ENCODE measurements around the gene AQP1.
A peak's percentile ranks its signal among the peaks of the same experiment; 100 is the strongest.

Gene AQP1

DNA sequence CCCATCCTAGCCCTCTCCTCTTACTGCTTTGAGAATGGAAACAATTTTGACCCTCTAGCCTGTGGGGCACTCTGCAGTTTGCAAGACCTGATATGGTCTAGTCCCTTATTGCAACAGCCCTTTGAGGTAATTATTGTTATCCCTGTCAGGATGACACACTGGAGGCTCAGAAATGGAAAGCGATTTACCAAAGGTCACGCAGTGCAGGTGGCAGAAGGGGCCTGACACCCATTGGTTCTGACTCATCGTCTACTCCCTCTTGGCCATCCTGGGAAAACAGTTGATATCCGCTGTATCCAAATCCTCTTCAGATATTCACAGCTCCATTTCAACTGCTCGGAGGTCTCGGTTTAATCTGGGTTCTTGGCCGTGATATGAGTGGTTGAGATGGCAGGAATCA, 44.7 kb upstream of the AQP1 start:
- in situ Hi-C loops (cut with HindIII; ENCODE audit: low sequenced_read_pairs), result no loop called here
- no peak overlapping the region for H3K4me3 ChIP-seq (ENCODE audit: low read depth, low read length)
- no peak for DNase-seq (ENCODE audit: low read depth)
- TF ChIP-seq, protein P1, sequence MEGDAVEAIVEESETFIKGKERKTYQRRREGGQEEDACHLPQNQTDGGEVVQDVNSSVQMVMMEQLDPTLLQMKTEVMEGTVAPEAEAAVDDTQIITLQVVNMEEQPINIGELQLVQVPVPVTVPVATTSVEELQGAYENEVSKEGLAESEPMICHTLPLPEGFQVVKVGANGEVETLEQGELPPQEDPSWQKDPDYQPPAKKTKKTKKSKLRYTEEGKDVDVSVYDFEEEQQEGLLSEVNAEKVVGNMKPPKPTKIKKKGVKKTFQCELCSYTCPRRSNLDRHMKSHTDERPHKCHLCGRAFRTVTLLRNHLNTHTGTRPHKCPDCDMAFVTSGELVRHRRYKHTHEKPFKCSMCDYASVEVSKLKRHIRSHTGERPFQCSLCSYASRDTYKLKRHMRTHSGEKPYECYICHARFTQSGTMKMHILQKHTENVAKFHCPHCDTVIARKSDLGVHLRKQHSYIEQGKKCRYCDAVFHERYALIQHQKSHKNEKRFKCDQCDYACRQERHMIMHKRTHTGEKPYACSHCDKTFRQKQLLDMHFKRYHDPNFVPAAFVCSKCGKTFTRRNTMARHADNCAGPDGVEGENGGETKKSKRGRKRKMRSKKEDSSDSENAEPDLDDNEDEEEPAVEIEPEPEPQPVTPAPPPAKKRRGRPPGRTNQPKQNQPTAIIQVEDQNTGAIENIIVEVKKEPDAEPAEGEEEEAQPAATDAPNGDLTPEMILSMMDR (IDR thresholded peaks at IDR 0.05; ENCODE audit: low read depth, low read length, missing control alignments), result no peak

DNA sequence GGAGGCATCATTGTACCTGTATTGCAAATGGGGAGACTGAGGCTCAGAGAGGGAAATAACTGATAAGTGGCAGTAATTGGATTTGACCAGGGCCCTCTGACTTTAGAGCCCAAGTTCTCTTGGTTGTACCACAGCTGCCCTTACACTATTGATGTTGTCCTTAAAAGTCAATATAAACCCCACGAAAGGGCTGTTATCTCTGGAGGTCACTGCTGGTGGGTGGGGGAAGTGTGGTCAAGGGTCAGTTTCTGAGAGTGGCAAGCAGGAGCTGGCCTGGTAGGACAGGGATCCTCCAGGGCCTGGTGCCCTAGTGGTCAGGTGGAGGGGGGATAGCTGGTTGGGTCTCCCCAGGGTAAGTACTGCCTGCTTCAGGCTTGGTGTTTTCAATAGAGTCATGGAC, 44.2 kb upstream of the AQP1 start:
- no peak overlapping the region for H3K4me3 ChIP-seq (ENCODE audit: low read depth, low read length)
- in situ Hi-C loops (cut with HindIII; ENCODE audit: low sequenced_read_pairs), result no loop called here
- no peak for DNase-seq (ENCODE audit: low read depth)
- TF ChIP-seq, protein P1 (IDR thresholded peaks at IDR 0.05; ENCODE audit: low read depth, low read length, missing control alignments), result no peak

DNA sequence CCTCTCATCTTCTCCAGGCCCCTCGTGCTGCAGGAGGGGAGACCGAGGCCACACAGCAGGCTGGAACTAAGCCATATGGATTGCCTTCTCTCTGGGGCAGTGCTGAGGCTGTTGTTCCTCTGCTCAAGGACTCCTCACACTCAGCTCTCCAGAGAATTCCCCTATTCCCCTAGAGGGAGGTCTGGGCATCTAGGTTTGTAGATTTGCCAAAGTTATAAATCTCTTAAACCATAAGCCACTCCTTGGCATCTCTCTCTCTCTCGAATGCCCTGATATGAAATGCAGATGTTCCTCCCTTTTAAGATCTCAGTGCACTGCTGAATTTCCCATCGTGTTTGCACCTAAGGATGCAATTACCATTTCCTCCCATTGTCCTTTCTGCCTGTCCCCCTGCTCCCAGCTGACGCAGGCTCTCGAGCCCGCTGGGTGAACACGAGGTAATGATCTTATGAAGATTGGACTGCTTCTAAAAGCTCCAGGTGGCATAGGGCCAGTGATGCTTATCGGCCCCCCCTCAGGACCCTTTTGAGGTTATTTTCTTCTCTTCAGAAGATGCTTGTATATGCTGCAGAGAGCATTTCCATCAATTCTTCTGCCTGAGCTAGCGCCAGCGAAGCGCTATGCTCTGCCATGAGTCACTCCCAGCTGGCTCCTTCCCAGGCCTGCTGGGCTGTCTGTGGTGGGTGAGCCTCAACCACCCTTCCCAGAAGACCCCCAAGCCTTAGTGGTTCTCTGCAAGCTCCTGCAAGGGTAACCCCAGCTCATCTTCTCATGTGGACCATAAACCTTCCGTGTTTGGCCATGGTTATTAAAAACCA, 41.6 kb upstream of the AQP1 start:
- H3K4me3 ChIP-seq (ENCODE audit: low read depth, low read length), result no peak overlapping the region
- in situ Hi-C loops (cut with HindIII; ENCODE audit: low sequenced_read_pairs), result no loop called here
- peak; percentile 50 for DNase-seq (ENCODE audit: low read depth)
- TF ChIP-seq, protein P1 (IDR thresholded peaks at IDR 0.05; ENCODE audit: low read depth, low read length, missing control alignments), result no peak

DNA sequence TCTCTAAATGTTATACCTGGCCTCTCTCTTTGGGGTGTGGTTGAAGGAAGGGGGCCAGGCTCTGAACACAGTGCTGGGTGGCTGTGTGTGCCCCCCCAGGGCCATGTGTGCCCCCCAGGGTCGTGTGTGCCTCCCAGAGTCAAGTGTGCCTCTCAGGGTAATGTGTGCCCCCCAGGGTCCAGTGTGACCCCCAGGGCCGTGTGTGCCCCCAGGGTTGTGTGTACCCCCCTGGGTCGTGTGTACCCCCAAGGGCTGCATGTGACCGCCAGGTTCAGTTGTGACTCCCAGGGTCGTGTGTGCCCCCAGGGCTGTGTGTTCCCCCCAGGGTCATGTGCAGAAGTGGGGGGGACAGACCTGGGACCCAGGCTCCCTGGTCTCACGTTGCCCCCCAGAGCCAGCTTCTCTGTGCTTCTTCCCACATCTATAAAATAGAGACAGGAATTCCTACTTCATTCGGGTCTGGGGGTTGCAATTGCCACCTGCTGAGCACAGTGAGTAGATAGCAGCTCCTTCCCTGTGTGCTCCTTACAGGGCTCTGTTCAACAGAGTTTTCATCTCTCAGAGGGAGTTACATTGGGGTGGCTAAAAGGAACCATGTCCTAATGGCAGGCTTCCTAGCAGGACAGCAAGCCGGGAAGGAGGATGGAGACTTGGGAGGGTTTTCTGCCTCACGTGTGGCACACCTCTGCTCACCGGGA, 40.7 kb upstream of the AQP1 start:
- no peak overlapping the region for H3K4me3 ChIP-seq (ENCODE audit: low read depth, low read length)
- in situ Hi-C loops (cut with HindIII; ENCODE audit: low sequenced_read_pairs), result no loop called here
- TF ChIP-seq, protein P1 (IDR thresholded peaks at IDR 0.05; ENCODE audit: low read depth, low read length, missing control alignments), result no peak
- no peak for DNase-seq (ENCODE audit: low read depth)

DNA sequence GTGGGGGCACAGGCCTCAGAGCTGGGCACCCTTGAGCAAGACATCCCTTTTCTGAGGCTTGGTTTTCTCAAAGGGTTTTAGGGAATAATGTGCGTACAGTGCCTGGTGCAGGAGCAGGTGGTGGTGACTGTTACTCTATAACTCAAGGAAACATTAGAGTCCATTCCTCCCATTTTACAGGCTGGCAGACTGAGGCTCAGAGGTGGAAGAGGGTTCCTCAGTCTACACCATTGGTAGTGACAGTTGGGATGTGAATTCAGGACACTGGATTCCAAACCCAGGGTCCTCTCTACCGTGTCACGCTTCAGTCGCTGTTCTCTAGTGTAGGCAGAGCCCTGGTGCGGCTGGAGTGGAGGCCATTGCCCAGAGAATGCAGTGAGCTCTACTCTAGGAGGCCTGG, 40.0 kb upstream of the AQP1 start:
- no peak overlapping the region for H3K4me3 ChIP-seq (ENCODE audit: low read depth, low read length)
- TF ChIP-seq, protein P1 (IDR thresholded peaks at IDR 0.05; ENCODE audit: low read depth, low read length, missing control alignments), result no peak

DNA sequence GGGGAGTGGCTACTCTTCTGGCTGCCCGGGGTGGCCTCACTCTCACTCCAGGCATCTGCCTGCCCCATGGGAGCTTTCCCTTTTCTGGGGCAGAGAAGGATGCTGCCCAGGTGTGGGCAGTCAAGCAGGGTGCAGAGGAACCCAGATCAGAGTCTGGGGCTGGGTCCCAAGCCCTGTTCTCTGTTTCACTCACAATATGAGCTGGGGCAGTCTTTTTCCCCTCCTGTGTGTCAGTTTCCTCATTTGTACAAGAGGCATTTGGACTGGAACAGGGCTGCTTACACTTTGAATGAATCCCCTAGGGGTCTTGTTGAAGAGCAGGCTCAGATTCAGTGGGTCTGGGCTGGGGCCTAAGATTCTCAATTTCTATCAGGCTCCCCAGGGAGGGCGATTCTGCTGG, 38.4 kb upstream of the AQP1 start:
- H3K4me3 ChIP-seq (ENCODE audit: low read depth, low read length), result no peak overlapping the region
- DNase-seq (ENCODE audit: low read depth), result no peak
- TF ChIP-seq, protein P1 (IDR thresholded peaks at IDR 0.05; ENCODE audit: low read depth, low read length, missing control alignments), result no peak
- in situ Hi-C loops (cut with HindIII; ENCODE audit: low sequenced_read_pairs), result no loop called here

More for the DNA sequence above, 40.0 kb upstream of the AQP1 start:
- DNase-seq (ENCODE audit: low read depth), result no peak
- in situ Hi-C loops (cut with HindIII; ENCODE audit: low sequenced_read_pairs), result no loop called here
